ENCODE data around the gene KDM4B. TPM values are rescaled to one million over a fixed set of nuclear protein-coding genes. Genes with fewer than 3 reads are reported as not detected.

KDM4B gene
- total and polyA plus RNA-seq, 2 donors (not counting 1 experiment from before 2014, with no cell fraction given), result 6.4 to 14.4 TPM

- H3K4me1 ChIP-seq (ENCODE audit: control insufficient read depth, extremely low read depth, insufficient read depth, low read length), result peaks cover 6% of the 10 kb centered on the region
- no peaks in the 10 kb centered on the region for H3K27me3 ChIP-seq (ENCODE audit: control insufficient read depth, insufficient read depth, low read length)
- TF ChIP-seq EZH2 (IDR thresholded peaks at IDR 0.05; ENCODE audit: low read length, missing control alignments) (no peak), CTCF (conservative IDR thresholded peaks at IDR 0.05 in 1 of 2, IDR thresholded peaks at IDR 0.05 in 1 of 2; ENCODE audit: low read depth in 1 of 2, low read length in 2 of 2) (no peak)
- peaks cover 13% of the 10 kb centered on the region for H3K36me3 ChIP-seq (ENCODE audit: control insufficient read depth, insufficient read depth, low read length)
- H3K9ac ChIP-seq (ENCODE audit: insufficient read depth, low read length), result no peak overlapping the region
- no peaks in the 10 kb centered on the region for H3K9me3 ChIP-seq (ENCODE audit: control insufficient read depth, insufficient read depth, low read depth, low read length)
- no peak overlapping the region for H3K27ac ChIP-seq (ENCODE audit: insufficient read depth, low read length)
- no peaks in the 10 kb centered on the region for H4K20me1 ChIP-seq (ENCODE audit: control insufficient read depth, extremely low read depth, insufficient read depth, low read length)
- no peak for DNase-seq (ENCODE audit: low read depth in 2 of 2)
- H3K4me3 ChIP-seq (replicated peaks in 1 of 4; ENCODE audit: control extremely low read depth in 1 of 4, insufficient read depth in 1 of 4, low read depth in 3 of 4, low read length in 4 of 4), result no peak overlapping the region
- no peaks in the 10 kb centered on the region for H3K79me2 ChIP-seq (ENCODE audit: control insufficient read depth, insufficient read depth, low read length)
- no peak overlapping the region for H3K4me2 ChIP-seq (ENCODE audit: extremely low read depth, insufficient read depth, low read length)
- H2AFZ ChIP-seq (ENCODE audit: low read length), result no peak overlapping the region
Observed at GRCh38 chr19:5086230-5086629, 117.3 kb downstream of the KDM4B start.

DNA sequence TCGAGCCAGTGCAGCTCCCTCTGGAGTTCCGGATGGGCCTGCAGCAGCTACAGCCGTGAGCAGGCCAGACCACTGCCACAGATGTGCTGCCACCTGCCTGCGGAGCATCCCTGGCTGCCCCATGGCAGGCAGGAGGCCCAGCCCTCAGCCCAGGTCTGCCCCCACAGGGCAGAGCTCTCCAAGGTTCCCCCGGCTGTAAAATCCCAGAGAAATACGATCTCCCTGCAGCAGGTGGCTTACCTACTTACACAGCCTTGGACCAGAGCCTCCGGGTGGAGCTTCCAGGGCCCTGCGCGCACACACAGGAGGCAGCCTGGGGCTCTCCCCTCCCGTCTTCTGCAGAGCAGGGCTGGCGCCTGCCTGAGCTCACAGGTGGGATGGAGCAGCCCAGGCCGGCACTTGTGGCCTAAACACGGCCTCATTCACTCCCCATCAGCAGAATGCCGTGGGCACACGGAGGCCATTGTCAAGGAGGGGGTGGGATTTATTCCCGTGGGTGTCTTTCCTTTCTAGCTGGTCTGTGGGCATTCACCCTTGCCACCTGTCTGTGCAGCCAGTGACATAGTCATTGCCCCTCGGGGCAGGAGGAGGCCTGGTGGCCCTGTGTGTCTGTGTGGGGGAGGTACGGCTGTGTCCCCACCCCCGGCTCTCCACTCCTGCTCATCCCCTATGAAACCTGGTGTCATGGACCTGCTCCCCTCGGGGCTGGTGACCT, 118.0 kb downstream of the KDM4B start:
- no peak overlapping the region for H2AFZ ChIP-seq (ENCODE audit: low read length)
- H3K4me2 ChIP-seq (ENCODE audit: extremely low read depth, insufficient read depth, low read length), result no peak overlapping the region
- no peaks in the 10 kb centered on the region for H3K79me2 ChIP-seq (ENCODE audit: control insufficient read depth, insufficient read depth, low read length)
- no peak overlapping the region for H3K4me3 ChIP-seq (replicated peaks in 1 of 4; ENCODE audit: control extremely low read depth in 1 of 4, insufficient read depth in 1 of 4, low read depth in 3 of 4, low read length in 4 of 4)
- no peaks in the 10 kb centered on the region for H3K9me3 ChIP-seq (ENCODE audit: control insufficient read depth, insufficient read depth, low read depth, low read length)
- peaks cover 11% of the 10 kb centered on the region for H3K36me3 ChIP-seq (ENCODE audit: control insufficient read depth, insufficient read depth, low read length)
- no peaks in the 10 kb centered on the region for H4K20me1 ChIP-seq (ENCODE audit: control insufficient read depth, extremely low read depth, insufficient read depth, low read length)
- no peak overlapping the region for H3K9ac ChIP-seq (ENCODE audit: insufficient read depth, low read length)
- H3K4me1 ChIP-seq (ENCODE audit: control insufficient read depth, extremely low read depth, insufficient read depth, low read length), result peaks cover 8% of the 10 kb centered on the region
- H3K27me3 ChIP-seq (ENCODE audit: control insufficient read depth, insufficient read depth, low read length), result no peaks in the 10 kb centered on the region
- TF ChIP-seq EZH2 (IDR thresholded peaks at IDR 0.05; ENCODE audit: low read length, missing control alignments) (no peak), CTCF (conservative IDR thresholded peaks at IDR 0.05 in 1 of 2, IDR thresholded peaks at IDR 0.05 in 1 of 2; ENCODE audit: low read depth in 1 of 2, low read length in 2 of 2) (no peak)
- H3K27ac ChIP-seq (ENCODE audit: insufficient read depth, low read length), result no peak overlapping the region
- no peak for DNase-seq (ENCODE audit: low read depth in 2 of 2)

DNA sequence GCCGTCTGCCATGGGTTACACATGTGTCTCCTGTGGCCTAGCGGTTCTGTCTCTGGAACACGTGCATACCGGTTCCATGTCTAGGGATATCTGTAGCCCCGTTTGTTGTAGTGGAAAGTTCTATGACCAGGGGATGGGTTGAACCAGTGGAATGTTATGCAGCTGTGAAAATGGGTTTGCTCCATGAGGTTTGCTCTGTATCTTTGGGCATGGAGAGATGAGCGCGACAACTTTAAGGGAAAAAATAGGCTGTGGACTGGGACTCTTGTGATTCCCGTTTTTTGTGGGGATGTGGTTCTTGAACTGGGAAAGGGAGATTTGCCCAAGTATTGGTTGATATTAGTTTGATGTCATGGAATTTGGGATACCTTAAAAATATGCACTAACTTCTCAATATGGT, 120.4 kb downstream of the KDM4B start:
- Histone ChIP-seq H3K36me3 (ENCODE audit: control insufficient read depth, insufficient read depth, low read length) (peaks cover 5% of the 10 kb centered on the region), H3K9ac (ENCODE audit: insufficient read depth, low read length) (no peak overlapping the region), H3K9me3 (ENCODE audit: control insufficient read depth, insufficient read depth, low read depth, low read length) (no peaks in the 10 kb centered on the region), H3K27ac (ENCODE audit: insufficient read depth, low read length) (no peak overlapping the region), H3K4me2 (ENCODE audit: extremely low read depth, insufficient read depth, low read length) (no peak overlapping the region), H3K79me2 (ENCODE audit: control insufficient read depth, insufficient read depth, low read length) (no peaks in the 10 kb centered on the region), H4K20me1 (ENCODE audit: control insufficient read depth, extremely low read depth, insufficient read depth, low read length) (no peaks in the 10 kb centered on the region), H3K4me1 (ENCODE audit: control insufficient read depth, extremely low read depth, insufficient read depth, low read length) (peaks cover 8% of the 10 kb centered on the region), H2AFZ (ENCODE audit: low read length) (no peak overlapping the region), H3K27me3 (ENCODE audit: control insufficient read depth, insufficient read depth, low read length) (no peaks in the 10 kb centered on the region), H3K4me3 (replicated peaks in 1 of 4; ENCODE audit: control extremely low read depth in 1 of 4, insufficient read depth in 1 of 4, low read depth in 3 of 4, low read length in 4 of 4) (no peak overlapping the region)
- TF ChIP-seq EZH2 (IDR thresholded peaks at IDR 0.05; ENCODE audit: low read length, missing control alignments) (no peak), CTCF (conservative IDR thresholded peaks at IDR 0.05 in 1 of 2, IDR thresholded peaks at IDR 0.05 in 1 of 2; ENCODE audit: low read depth in 1 of 2, low read length in 2 of 2) (no peak)
- no peak for DNase-seq (ENCODE audit: low read depth in 2 of 2)
